Mesenchymal stem cell (in vitro differentiated cells and primary cell): ENCODE data around the gene PLA2G1B.

ENCODE experiments used
- DNase-seq: peaks from one replicate; pipeline ENCODE4 v3.0.0-alpha.2; 2013
- H2AFZ ChIP-seq: one replicate; pipeline ENCODE4 v1.6.1; 2013; ENCODE audit warnings: low read depth, mild to moderate bottlenecking, control low read depth, inconsistent platforms, low read length, moderate library complexity
- H2AK5ac ChIP-seq: 2 replicates; pipeline ENCODE4 v1.6.1; 2013; ENCODE audit warnings: low read length, moderate library complexity, mild to moderate bottlenecking, inconsistent platforms; ENCODE audit not compliant: severe bottlenecking
- H2BK120ac ChIP-seq: one replicate; pipeline ENCODE4 v1.6.1; 2013; ENCODE audit warnings: low read depth, mild to moderate bottlenecking, inconsistent platforms, low read length, moderate library complexity
- H2BK12ac ChIP-seq, 2 experiments: one replicate each; pipeline ENCODE4 v1.6.1; 2013; ENCODE audit warnings: inconsistent platforms in 2 of 2, low read length in 2 of 2, mild to moderate bottlenecking in 2 of 2, moderate library complexity in 2 of 2, control low read depth in 1 of 2
- H2BK15ac ChIP-seq: one replicate; pipeline ENCODE4 v1.6.1; 2013; ENCODE audit warnings: mild to moderate bottlenecking, low read depth, inconsistent platforms; ENCODE audit not compliant: poor library complexity, severe bottlenecking
- H2BK5ac ChIP-seq: 2 replicates; pipeline ENCODE4 v1.6.1; 2013; ENCODE audit warnings: low read depth, mild to moderate bottlenecking, low read length, control low read depth, inconsistent platforms; ENCODE audit not compliant: poor library complexity, severe bottlenecking
- H3K14ac ChIP-seq, 2 experiments: one replicate each; pipeline ENCODE4 v1.6.1; 2013; ENCODE audit warnings: inconsistent platforms in 2 of 2, low read length in 2 of 2, control low read depth in 1 of 2, mild to moderate bottlenecking in 1 of 2, moderate library complexity in 1 of 2
- H3K18ac ChIP-seq, 2 experiments: one replicate each; pipeline ENCODE4 v1.6.1; 2013; ENCODE audit warnings: inconsistent platforms in 2 of 2, low read length in 2 of 2, control low read depth in 1 of 2, low read depth in 1 of 2, mild to moderate bottlenecking in 1 of 2
- H3K23ac ChIP-seq, 2 experiments: one replicate each; pipeline ENCODE4 v1.6.1; 2013; ENCODE audit warnings: inconsistent platforms in 2 of 2, low read length in 2 of 2, mild to moderate bottlenecking in 2 of 2, moderate library complexity in 2 of 2, control low read depth in 1 of 2
- H3K27ac ChIP-seq: 2 replicates; pipeline ENCODE4 v1.5.1; 2013; ENCODE audit warnings: mild to moderate bottlenecking, moderate library complexity, low read length, control low read depth, inconsistent platforms; ENCODE audit not compliant: poor library complexity, severe bottlenecking
- H3K27me3 ChIP-seq, 2 experiments: 2 replicates each; pipeline versions ENCODE4 v1.6.1 to v1.7.0; 2013; ENCODE audit warnings: low read length in 2 of 2, mild to moderate bottlenecking in 2 of 2, moderate library complexity in 2 of 2, control low read depth in 1 of 2, inconsistent platforms in 1 of 2; ENCODE audit not compliant: control insufficient read depth in 1 of 2, insufficient read depth in 1 of 2
- H3K36me3 ChIP-seq, 2 experiments: 2 replicates each; pipeline versions ENCODE4 v1.6.1 to v1.7.0; 2013; ENCODE audit warnings: low read length in 2 of 2, control low read depth in 1 of 2, inconsistent platforms in 1 of 2, low read depth in 1 of 2, mild to moderate bottlenecking in 1 of 2; ENCODE audit not compliant: insufficient read depth in 2 of 2, control insufficient read depth in 1 of 2
- H3K4ac ChIP-seq, 2 experiments: one replicate each; pipeline ENCODE4 v1.6.1; 2013; ENCODE audit warnings: inconsistent platforms in 2 of 2, low read length in 2 of 2, mild to moderate bottlenecking in 2 of 2, moderate library complexity in 2 of 2, control low read depth in 1 of 2, low read depth in 1 of 2
- H3K4me1 ChIP-seq: 2 replicates; pipeline ENCODE4 v1.6.1; 2013; ENCODE audit warnings: low read depth, low read length, control low read depth; ENCODE audit not compliant: control insufficient read depth, insufficient read depth
- H3K4me2 ChIP-seq: 2 replicates; pipeline ENCODE4 v1.6.1; 2013; ENCODE audit warnings: low read length, mild to moderate bottlenecking, inconsistent platforms; ENCODE audit not compliant: poor library complexity, severe bottlenecking
- H3K4me3 ChIP-seq, 2 experiments: 2 replicates each; pipeline versions ENCODE4 v1.5.1 to v1.7.0; 2013; ENCODE audit warnings: low read length in 2 of 2, mild to moderate bottlenecking in 2 of 2, control low read depth in 1 of 2, low read depth in 1 of 2; ENCODE audit not compliant: insufficient read depth in 1 of 2
- H3K79me1 ChIP-seq: replicated peaks from 2 replicates; pipeline ENCODE4 v1.6.1; 2013; ENCODE audit warnings: mild to moderate bottlenecking, control low read depth, low read length, inconsistent platforms; ENCODE audit not compliant: poor library complexity, severe bottlenecking
- H3K9ac ChIP-seq: 2 replicates; pipeline ENCODE4 v1.7.0; 2013; ENCODE audit warnings: mild to moderate bottlenecking, low read length, moderate library complexity
- H3K9me3 ChIP-seq: 2 replicates; pipeline ENCODE4 v1.7.0; 2013; ENCODE audit warnings: mild to moderate bottlenecking, low read length; ENCODE audit not compliant: control insufficient read depth
- H4K8ac ChIP-seq: one replicate; pipeline ENCODE4 v1.6.1; 2013; ENCODE audit warnings: inconsistent platforms, mild to moderate bottlenecking, low read length, moderate library complexity
- H4K91ac ChIP-seq: one replicate; pipeline ENCODE4 v1.6.1; 2013; ENCODE audit warnings: mild to moderate bottlenecking, low read length, inconsistent platforms
- WGBS: methylation state at CpG from one replicate; pipeline ENCODE4 v1.1.7; 2013; ENCODE audit warnings: mixed read lengths; 5-methylcytosine and 5-hydroxymethylcytosine counted together

PLA2G1B gene

GRCh38 chr12:120328228-120328627, 649 bp upstream of the PLA2G1B start:
- H3K79me1 ChIP-seq: no peaks in the 10 kb centered on the region
- no peak overlapping the region for H3K4me2 ChIP-seq
- no peak overlapping the region for H2AK5ac ChIP-seq
- no peak overlapping the region for H4K8ac ChIP-seq
- no peak overlapping the region for H3K27ac ChIP-seq
- H2AFZ ChIP-seq: no peak overlapping the region
- no peak overlapping the region for H3K14ac ChIP-seq
- WGBS: 93% methylated on average over 4 of the region's 4 CpGs
- no peaks in the 10 kb centered on the region for H3K36me3 ChIP-seq
- no peak overlapping the region for H3K4ac ChIP-seq
- H2BK120ac ChIP-seq: no peak overlapping the region
- H2BK15ac ChIP-seq: no peak overlapping the region
- H2BK5ac ChIP-seq: no peak overlapping the region
- H2BK12ac ChIP-seq: no peak overlapping the region
- H3K18ac ChIP-seq: no peak overlapping the region
- H3K4me1 ChIP-seq: peaks cover 4% of the 10 kb centered on the region
- no peak for DNase-seq
- H3K9ac ChIP-seq: no peak overlapping the region
- H3K23ac ChIP-seq: no peak overlapping the region
- H3K4me3 ChIP-seq: no peak overlapping the region
- no peak overlapping the region for H4K91ac ChIP-seq
- H3K9me3 ChIP-seq: no peaks in the 10 kb centered on the region
- H3K27me3 ChIP-seq: peaks cover 11 to 20% of the 10 kb centered on the region in 2 experiments

- Histone ChIP-seq H3K23ac (no peak overlapping the region), H2BK120ac (no peak overlapping the region), H3K4me1 (peaks cover 4% of the 10 kb centered on the region), H2AFZ (no peak overlapping the region), H3K9ac (peak overlapping the region; percentile 82), H3K4me3 (no peak overlapping the region), H4K91ac (no peak overlapping the region), H3K79me1 (no peaks in the 10 kb centered on the region), H3K4me2 (no peak overlapping the region), H2BK12ac (no peak overlapping the region), H3K36me3 (no peaks in the 10 kb centered on the region), H3K27ac (no peak overlapping the region), H3K27me3 (peaks cover 0 to 17% of the 10 kb centered on the region in 2 experiments), H3K9me3 (no peaks in the 10 kb centered on the region), H2AK5ac (no peak overlapping the region), H2BK5ac (no peak overlapping the region), H3K4ac (no peak overlapping the region), H4K8ac (no peak overlapping the region), H2BK15ac (no peak overlapping the region), H3K14ac (no peak overlapping the region), H3K18ac (no peak overlapping the region)
- WGBS: 73% methylated on average over 7 of the region's 9 CpGs
- no peak for DNase-seq
These were observed 2.6 kb downstream of the PLA2G1B start for GRCh38 chr12:120324841-120325417.

GRCh38 chr12:120323772-120324171, 3.8 kb downstream of the PLA2G1B start:
- H2BK120ac ChIP-seq: no peak overlapping the region
- no peak overlapping the region for H3K4ac ChIP-seq
- H3K4me3 ChIP-seq: no peak overlapping the region
- no peak overlapping the region for H3K14ac ChIP-seq
- peaks cover 0 to 17% of the 10 kb centered on the region in 2 experiments for H3K27me3 ChIP-seq
- no peaks in the 10 kb centered on the region for H3K36me3 ChIP-seq
- no peak overlapping the region for H3K4me2 ChIP-seq
- no peak overlapping the region for H2BK15ac ChIP-seq
- 92% methylated on average over 2 of the region's 2 CpGs for WGBS
- no peak overlapping the region for H2BK5ac ChIP-seq
- H2AFZ ChIP-seq: no peak overlapping the region
- H3K23ac ChIP-seq: no peak overlapping the region
- H4K91ac ChIP-seq: no peak overlapping the region
- H2AK5ac ChIP-seq: no peak overlapping the region
- H2BK12ac ChIP-seq: no peak overlapping the region
- H3K18ac ChIP-seq: no peak overlapping the region
- H3K27ac ChIP-seq: no peak overlapping the region
- H3K9me3 ChIP-seq: no peaks in the 10 kb centered on the region
- no peaks in the 10 kb centered on the region for H3K79me1 ChIP-seq
- H3K4me1 ChIP-seq: peaks cover 4% of the 10 kb centered on the region
- no peak overlapping the region for H3K9ac ChIP-seq
- DNase-seq: no peak
- H4K8ac ChIP-seq: no peak overlapping the region

- Histone ChIP-seq H2AK5ac (no peak overlapping the region), H2AFZ (no peak overlapping the region), H2BK15ac (no peak overlapping the region), H3K9me3 (no peaks in the 10 kb centered on the region), H3K27ac (no peak overlapping the region), H3K79me1 (peaks cover 2% of the 10 kb centered on the region), H3K4me1 (peaks cover 9% of the 10 kb centered on the region), H3K36me3 (no peaks in the 10 kb centered on the region), H3K9ac (no peak overlapping the region), H3K18ac (no peak overlapping the region), H2BK120ac (no peak overlapping the region), H3K4me2 (no peak overlapping the region), H4K8ac (no peak overlapping the region), H3K23ac (no peak overlapping the region), H2BK5ac (no peak overlapping the region), H2BK12ac (no peak overlapping the region), H3K4ac (no peak overlapping the region), H3K4me3 (no peak overlapping the region), H3K27me3 (peaks cover 0 to 10% of the 10 kb centered on the region in 2 experiments), H4K91ac (no peak overlapping the region), H3K14ac (no peak overlapping the region)
- 87% methylated on average over 11 of the region's 13 CpGs for WGBS
- DNase-seq: no peak
These were observed 6.0 kb downstream of the PLA2G1B start for GRCh38 chr12:120321382-120322202.
